OCI-LY7 (cell line): ENCODE measurements around the gene C6orf120.

Experiments
- CTCF ChIP-seq: fragments of 200-600 bp; sonication (generic); conservative IDR thresholded peaks from 2 replicates; pipeline ENCODE4 v1.5.1; 2014; ENCODE audit warnings: mild to moderate bottlenecking, antibody characterized with exemption, low read length, moderate library complexity, mixed read lengths
- EZH2phosphoT487 ChIP-seq: fragments of 200-600 bp; sonication (generic); IDR thresholded peaks from 2 replicates; pipeline ENCODE4 v1.6.1; 2018; ENCODE audit warnings: low read depth, borderline replicate concordance, mild to moderate bottlenecking, mixed run types, antibody characterized with exemption, low read length, moderate library complexity, mixed read lengths

GRCh38 chr6:169666441-169666840 is 35.5 kb upstream of the C6orf120 start:
- TF ChIP-seq CTCF (no peak), EZH2phosphoT487 (no peak)
